Measurements from ENCODE around the gene SLC22A1. TPM values are rescaled to one million over a fixed set of nuclear protein-coding genes. Genes with fewer than 3 reads are reported as not detected.

The SLC22A1 gene
- total RNA-seq (2022; extraction: Qiagen RNA extraction): 1.9 to 3.3 TPM (median 2.4 TPM) in 5 replicates

DNA sequence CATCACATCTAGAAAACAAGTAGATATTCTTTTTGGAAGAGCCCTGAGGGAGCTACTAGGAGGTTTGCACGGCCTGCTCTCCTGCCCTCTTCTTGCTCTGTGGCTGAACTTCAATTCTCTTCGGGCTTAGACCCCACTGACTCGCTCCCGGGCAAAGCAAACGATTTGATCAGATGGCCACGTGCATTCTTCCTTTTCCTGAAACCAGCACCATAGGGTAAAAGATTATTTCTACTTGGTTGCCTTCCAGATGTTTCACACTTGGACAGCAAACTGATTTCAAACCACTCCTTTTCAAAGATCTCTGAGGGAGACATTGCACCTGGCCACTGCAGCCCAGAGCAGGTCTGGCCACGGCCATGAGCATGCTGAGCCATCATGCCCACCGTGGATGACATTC lies at the start of gene SLC22A1:
TSS of gene SLC22A1 (plus strand) at position 258 of the 400 bp plus-strand sequence. CDS start at position 379, 121 bp downstream.

Other genes with a start within 250 kb of the SLC22A1 start
- gene MAS1, start 230.8 kb upstream of the SLC22A1 start, total RNA-seq (2022; extraction: Qiagen RNA extraction): 0.01 TPM in 1 of 5 replicates, not detected in the others
- 26.5 to 33.4 TPM (median 29.9 TPM) in 5 replicates for gene IGF2R, start 152.7 kb upstream of the SLC22A1 start, total RNA-seq (2022; extraction: Qiagen RNA extraction)
- gene SLC22A2, start 137.0 kb downstream of the SLC22A1 start, total RNA-seq (2022; extraction: Qiagen RNA extraction): 0.10 to 0.15 TPM (median 0.12 TPM) in 3 of 5 replicates, not detected in the others
- 40.2 to 49.9 TPM (median 44.7 TPM) in 5 replicates for gene SLC22A3, start 226.6 kb downstream of the SLC22A1 start, total RNA-seq (2022; extraction: Qiagen RNA extraction)